Retinal pigment epithelial cell (primary cell): ENCODE data around the gene ZNF385C.

Source experiments
- DNase-seq: peaks from one replicate; pipeline ENCODE4 v3.0.0-alpha.2; 2010; ENCODE audit warnings: low read depth
- H3K4me3 ChIP-seq: 2 replicates; pipeline ENCODE4 v1.5.1; 2011; ENCODE audit warnings: mild to moderate bottlenecking, low read length, control low read depth, moderate library complexity
- CTCF ChIP-seq: conservative IDR thresholded peaks from 2 replicates; pipeline ENCODE4 v1.5.1; 2011; ENCODE audit warnings: low read depth, low read length, control low read depth, inconsistent platforms

ZNF385C gene

DNA sequence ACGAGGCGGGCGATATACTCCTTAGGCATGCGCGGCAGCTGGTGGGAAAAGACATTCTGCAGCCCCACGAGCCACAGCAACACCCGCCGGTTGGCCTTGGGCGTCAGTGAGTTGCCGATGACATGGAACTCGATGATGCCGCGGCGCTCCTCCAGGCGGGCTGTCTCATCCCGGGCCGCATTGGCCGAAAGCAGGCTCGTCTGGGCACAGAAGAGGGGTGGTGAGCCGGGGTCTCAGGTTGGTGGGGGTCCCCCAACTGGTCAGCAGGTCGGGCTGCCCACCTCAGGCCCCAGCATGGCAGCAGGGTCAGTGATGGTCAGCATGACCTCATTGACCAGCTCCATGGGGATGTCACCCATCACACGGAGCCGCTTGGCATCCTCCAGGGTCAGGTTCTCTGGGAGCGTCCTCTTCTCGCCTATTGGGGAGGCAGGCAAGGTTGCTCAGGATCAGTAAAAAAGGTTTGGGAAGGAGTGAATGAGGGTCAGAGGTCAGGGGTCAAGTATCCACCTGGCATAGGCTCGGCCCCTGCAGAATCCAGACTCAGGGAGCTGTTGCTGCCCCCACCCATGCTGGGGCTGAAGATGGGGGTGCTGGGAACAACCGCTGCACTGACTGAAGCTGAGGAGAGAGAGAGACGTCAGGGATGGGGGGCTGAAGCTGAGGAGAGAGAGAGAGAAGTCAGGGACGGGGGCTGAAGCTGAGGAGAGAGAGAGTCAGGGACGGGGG is 19.3 kb upstream of the ZNF385C start:
- no peak for TF ChIP-seq CTCF
- no peak overlapping the region for H3K4me3 ChIP-seq
- DNase-seq = no peak

DNA sequence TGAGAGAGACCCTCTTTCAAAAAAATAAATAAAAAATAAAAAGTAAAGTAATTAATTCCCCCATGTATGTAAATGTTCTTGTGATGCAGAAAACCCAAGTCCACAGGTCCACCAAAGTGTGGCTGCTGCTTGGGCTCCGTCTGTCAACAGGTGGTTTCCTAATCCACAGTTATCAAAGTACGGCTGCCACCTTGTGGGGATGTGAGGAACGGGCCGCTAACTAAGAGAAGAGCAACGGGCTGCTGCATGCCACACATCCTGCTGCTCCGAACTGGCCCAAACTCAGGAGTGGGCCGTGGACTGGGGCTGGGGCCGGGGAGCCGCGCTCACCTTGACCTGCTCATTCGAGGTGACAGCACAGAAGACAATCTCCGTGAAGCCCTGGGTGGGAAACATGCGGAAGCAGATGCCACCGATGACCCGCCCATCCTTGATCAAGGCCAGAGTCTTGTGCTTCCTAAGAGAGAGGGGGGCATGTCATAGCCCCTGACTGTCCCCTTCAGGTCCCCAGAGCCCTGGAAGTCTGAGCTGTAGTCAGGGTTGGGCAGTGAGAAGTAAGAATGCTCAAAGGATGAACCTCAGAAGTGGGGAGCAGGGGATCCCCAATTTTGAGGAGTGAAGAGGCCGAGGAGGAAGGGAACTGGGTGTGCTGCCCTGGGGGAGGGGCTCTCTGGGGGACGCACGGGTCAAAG is 18.6 kb upstream of the ZNF385C start:
- no peak overlapping the region for H3K4me3 ChIP-seq
- TF ChIP-seq CTCF = peak; percentile 84
- no peak for DNase-seq

DNA sequence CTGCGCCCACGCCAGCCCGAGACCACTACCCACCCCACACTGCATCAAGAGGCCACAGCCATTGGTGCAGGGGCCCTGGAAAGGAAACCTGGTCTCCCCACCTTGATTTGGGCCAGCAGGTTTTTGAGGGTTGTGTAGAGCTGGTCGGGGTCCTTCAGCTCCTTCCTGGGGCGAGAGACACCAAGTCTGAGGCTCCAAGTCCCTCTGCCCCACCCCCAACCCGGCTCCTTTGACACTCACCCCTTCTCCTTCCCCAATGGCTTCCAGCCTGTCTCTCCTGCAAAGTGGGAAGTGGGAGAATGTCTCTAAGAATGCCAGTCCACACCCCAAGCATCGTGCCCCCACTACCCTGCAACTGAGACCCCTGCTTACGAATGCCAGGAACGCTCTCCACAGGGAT is 15.8 kb upstream of the ZNF385C start:
- H3K4me3 ChIP-seq = no peak overlapping the region
- no peak for DNase-seq
- TF ChIP-seq CTCF = no peak

DNA sequence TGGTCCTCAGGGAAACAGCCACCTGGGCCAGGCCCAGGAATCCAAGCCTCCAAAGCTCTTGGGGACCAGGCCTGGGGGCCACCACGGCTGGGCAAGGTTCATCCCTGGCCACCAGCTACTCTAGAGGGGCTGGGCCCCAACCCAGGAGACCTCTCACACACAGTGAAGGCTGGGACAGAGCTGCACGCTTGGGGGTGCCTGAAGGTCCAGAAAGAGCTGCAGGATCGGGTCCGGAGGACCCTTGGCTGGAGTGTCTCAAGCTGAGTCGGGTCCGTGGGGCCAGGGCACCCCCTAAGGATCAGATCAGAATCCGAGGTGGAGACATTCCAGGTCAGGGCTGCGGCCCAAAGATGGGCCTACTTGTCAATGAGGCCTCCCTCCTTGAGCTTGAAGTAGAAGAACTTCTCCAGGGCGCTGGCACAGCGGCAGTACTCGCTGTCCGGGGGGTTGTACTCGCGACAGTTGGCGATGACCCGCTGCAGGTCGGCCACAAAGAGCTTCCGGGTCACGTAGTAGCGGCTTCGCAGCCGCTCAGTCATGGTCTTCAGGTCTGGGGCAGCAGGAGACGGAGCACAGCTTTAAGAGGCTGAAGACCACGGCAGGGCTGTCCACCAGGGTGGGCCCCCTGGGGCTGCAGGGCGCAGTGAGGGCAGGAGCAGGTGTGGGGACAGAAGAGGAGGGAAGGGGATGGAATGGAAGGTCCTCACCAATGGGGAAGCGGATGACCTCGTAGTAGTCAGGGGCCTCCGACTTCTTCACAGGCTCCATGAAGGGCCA is 15.2 kb upstream of the ZNF385C start:
- H3K4me3 ChIP-seq = no peak overlapping the region
- DNase-seq = no peak
- no peak for TF ChIP-seq CTCF

GRCh38 chr17:42112552-42113176 is 14.4 kb upstream of the ZNF385C start, which contains the start of gene DHX58:
Gene DHX58, minus strand, starts transcription at chr17:42112714. Its CDS starts 822 bp downstream, at chr17:42111892.
- no peak for TF ChIP-seq CTCF
- H3K4me3 ChIP-seq = peak within 1 kb of the TSS; percentile 30
- DNase-seq = peak; percentile 66

GRCh38 chr17:42111871-42112551 is 13.7 kb upstream of the ZNF385C start:
- TF ChIP-seq CTCF = no peak
- peak overlapping the region; percentile 30 for H3K4me3 ChIP-seq
- no peak for DNase-seq
